Uterus (tissue), 4 donors: ENCODE data around the gene GAS7. TPM values are rescaled to one million over a fixed set of nuclear protein-coding genes. Genes with fewer than 3 reads are reported as not detected.
A peak's percentile ranks its signal among the peaks of the same experiment; 100 is the strongest.

Experiments
- DNase-seq, 2 donors: peaks; one replicate each; pipeline ENCODE4 v3.0.0-alpha.2; 2019 to 2020
- H3K27ac ChIP-seq, 2 donors: fragments of 200-600 bp; sonication (generic); 1 replicate in 1 of 2; 2 replicates in 1 of 2; pipeline ENCODE4 v1.5.1; 2016 to 2018
- H3K27me3 ChIP-seq, 2 donors: fragments of 200-600 bp; sonication (generic); one replicate each; pipeline ENCODE4 v1.5.1; 2018 to 2019; ENCODE audit warnings: control low read depth in 1 of 2
- H3K36me3 ChIP-seq, 2 donors: fragments of 200-600 bp; sonication (generic); one replicate each; pipeline ENCODE4 v1.5.1; 2019; ENCODE audit warnings: control low read depth in 1 of 2
- H3K4me1 ChIP-seq, 2 donors: fragments of 200-600 bp; sonication (generic); one replicate each; pipeline ENCODE4 v1.5.1; 2018 to 2019; ENCODE audit warnings: control low read depth in 1 of 2
- H3K4me3 ChIP-seq, 2 donors: fragments of 200-600 bp; sonication (generic); 1 replicate in 1 of 2; 2 replicates in 1 of 2; pipeline ENCODE4 v1.5.1; 2018 to 2019; ENCODE audit warnings: mild to moderate bottlenecking in 1 of 2
- H3K9me3 ChIP-seq, 2 donors: fragments of 200-600 bp; sonication (generic); one replicate each; pipeline ENCODE4 v1.5.1; 2019; ENCODE audit warnings: control low read depth in 1 of 2
- POLR2A ChIP-seq, 2 donors: fragments of 450-650 bp; IDR thresholded peaks; one replicate each; pipeline ENCODE4 v1.6.1; 2016; ENCODE audit warnings: antibody characterized with exemption in 2 of 2, mild to moderate bottlenecking in 1 of 2, moderate library complexity in 1 of 2
- intact Hi-C: fragments of 100-400 bp; cut with DNase I; formaldehyde crosslinking; loops from one replicate; pipeline ENCODE4 v1.15.1; 2023; ENCODE audit warnings: low total_unique reads
- total RNA-seq, 4 donors: library from RNA; depleted of rRNA in 3 of 4; stranded (reverse); fragments of >200 nt in 3 of 4; gene quantifications; one replicate each; pipeline versions ENCODE4 v1.1.0 to v1.2.4, GENCODE V29; 2014 to 2023
- TF ChIP-seq, protein P1 (sequence below), 4 experiments: fragments of 200-600 bp in 2 of 4; fragments of 450-650 bp in 2 of 4; sonication (generic) in 2 of 4; IDR thresholded peaks; one replicate each; pipeline ENCODE4 v1.5.1; 2016 to 2019; ENCODE audit warnings: antibody characterized with exemption in 4 of 4, mild to moderate bottlenecking in 2 of 4, moderate library complexity in 1 of 4
- donor health status: DM: yes; HTN: yes; CAD: no.

The GAS7 gene
- total RNA-seq, 4 donors from 2014 or later, result 12.8 to 95.9 (median 40.8) TPM

DNA sequence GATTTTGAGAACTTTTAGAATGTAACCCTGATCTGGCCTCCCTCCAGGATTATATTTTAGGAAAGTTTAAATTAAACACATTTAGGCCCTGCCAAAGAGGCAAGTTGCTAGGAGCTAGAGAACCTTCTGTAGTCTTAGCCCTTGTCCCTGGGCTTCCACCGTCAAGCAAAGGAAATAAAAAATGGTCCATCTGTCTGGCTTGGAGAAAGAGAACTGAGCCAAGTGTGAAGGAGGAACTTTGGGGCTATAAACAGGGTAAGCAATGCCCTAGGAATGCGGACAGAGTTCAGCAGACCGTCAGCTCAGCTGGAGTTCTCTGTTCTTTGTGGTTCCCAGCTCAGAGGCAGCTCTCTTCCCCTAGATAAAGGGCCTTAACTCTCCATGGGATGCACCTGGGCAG is 323.0 kb downstream of the GAS7 start:
- no peaks in the 10 kb centered on the region for H3K27me3 ChIP-seq
- no peak overlapping the region for H3K4me3 ChIP-seq
- TF ChIP-seq, protein P1, sequence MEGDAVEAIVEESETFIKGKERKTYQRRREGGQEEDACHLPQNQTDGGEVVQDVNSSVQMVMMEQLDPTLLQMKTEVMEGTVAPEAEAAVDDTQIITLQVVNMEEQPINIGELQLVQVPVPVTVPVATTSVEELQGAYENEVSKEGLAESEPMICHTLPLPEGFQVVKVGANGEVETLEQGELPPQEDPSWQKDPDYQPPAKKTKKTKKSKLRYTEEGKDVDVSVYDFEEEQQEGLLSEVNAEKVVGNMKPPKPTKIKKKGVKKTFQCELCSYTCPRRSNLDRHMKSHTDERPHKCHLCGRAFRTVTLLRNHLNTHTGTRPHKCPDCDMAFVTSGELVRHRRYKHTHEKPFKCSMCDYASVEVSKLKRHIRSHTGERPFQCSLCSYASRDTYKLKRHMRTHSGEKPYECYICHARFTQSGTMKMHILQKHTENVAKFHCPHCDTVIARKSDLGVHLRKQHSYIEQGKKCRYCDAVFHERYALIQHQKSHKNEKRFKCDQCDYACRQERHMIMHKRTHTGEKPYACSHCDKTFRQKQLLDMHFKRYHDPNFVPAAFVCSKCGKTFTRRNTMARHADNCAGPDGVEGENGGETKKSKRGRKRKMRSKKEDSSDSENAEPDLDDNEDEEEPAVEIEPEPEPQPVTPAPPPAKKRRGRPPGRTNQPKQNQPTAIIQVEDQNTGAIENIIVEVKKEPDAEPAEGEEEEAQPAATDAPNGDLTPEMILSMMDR (IDR thresholded peaks at IDR 0.05), result no peak
- no peak for TF ChIP-seq POLR2A (IDR thresholded peaks at IDR 0.05)
- intact Hi-C loops, result no loop called here
- H3K4me1 ChIP-seq, result no peaks in the 10 kb centered on the region
- H3K27ac ChIP-seq, result peak overlapping the region; percentile 60 to 77
- H3K9me3 ChIP-seq, result no peaks in the 10 kb centered on the region
- peak; percentile 33 to 51 for DNase-seq
- no peaks in the 10 kb centered on the region for H3K36me3 ChIP-seq

- no peak for DNase-seq
- peak overlapping the region; percentile 60 to 77 for H3K27ac ChIP-seq
- intact Hi-C loops, result no loop called here
Observed at GRCh38 chr17:9874722-9875121, 323.7 kb downstream of the GAS7 start.

DNA sequence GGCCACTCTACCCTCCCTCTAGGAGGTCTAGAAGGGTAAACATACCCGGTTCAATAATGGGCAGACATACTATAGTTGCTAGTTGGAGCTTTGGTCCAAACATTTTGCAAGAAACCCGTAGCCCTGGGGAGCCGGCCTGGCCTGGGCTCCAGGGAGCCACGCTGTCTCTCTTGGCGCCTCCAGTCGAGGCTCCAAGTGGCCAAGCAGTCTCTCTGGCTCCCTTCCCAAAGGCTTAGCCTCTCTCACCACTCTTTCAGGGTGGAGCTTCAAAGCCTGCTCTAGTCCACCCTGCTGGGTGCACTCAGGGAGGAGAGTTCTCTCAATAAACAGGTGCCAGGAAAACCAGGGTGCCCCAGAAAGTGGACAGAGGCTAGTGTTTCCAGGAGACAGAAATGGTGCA is 325.6 kb downstream of the GAS7 start:
- DNase-seq, result no peak
- intact Hi-C loops, result no loop called here
- Histone ChIP-seq H3K36me3 (no peaks in the 10 kb centered on the region), H3K27me3 (no peaks in the 10 kb centered on the region), H3K4me3 (no peak overlapping the region), H3K27ac (no peak overlapping the region), H3K4me1 (no peaks in the 10 kb centered on the region), H3K9me3 (no peaks in the 10 kb centered on the region)
- TF ChIP-seq POLR2A (IDR thresholded peaks at IDR 0.05), result no peak
- TF ChIP-seq, protein P1 (IDR thresholded peaks at IDR 0.05), result no peak

More at GRCh38 chr17:9874722-9875121, 323.7 kb downstream of the GAS7 start:
- H3K9me3 ChIP-seq, result no peaks in the 10 kb centered on the region
- no peaks in the 10 kb centered on the region for H3K4me1 ChIP-seq
- no peaks in the 10 kb centered on the region for H3K27me3 ChIP-seq
- H3K4me3 ChIP-seq, result no peak overlapping the region
- TF ChIP-seq, protein P1 (IDR thresholded peaks at IDR 0.05), result no peak
- TF ChIP-seq POLR2A (IDR thresholded peaks at IDR 0.05), result no peak
- H3K36me3 ChIP-seq, result no peaks in the 10 kb centered on the region

DNA sequence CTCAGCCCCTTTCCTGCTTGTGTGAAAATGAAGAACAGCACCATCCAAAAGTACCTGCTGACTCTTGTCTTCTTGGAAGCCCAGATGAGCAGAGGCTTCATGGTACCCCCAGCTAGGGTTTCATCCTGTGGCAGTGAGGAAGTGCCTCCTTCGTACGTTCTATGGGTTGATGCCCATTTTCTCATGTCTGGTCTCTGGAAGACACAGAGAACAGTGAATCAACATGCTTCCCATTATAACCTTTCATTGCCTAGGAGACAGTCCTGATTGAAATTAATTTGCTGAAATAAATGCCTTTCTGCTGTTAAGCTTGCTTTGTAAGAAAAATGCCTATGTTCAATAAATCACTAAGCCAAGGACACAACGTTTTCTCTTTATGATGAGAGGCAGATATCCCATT is 329.9 kb downstream of the GAS7 start:
- Histone ChIP-seq H3K4me1 (no peaks in the 10 kb centered on the region), H3K27me3 (no peaks in the 10 kb centered on the region), H3K36me3 (no peaks in the 10 kb centered on the region), H3K4me3 (no peak overlapping the region), H3K9me3 (no peaks in the 10 kb centered on the region), H3K27ac (no peak overlapping the region)
- intact Hi-C loops, result no loop called here
- no peak for DNase-seq
- TF ChIP-seq, protein P1 (IDR thresholded peaks at IDR 0.05), result no peak
- TF ChIP-seq POLR2A (IDR thresholded peaks at IDR 0.05), result no peak

DNA sequence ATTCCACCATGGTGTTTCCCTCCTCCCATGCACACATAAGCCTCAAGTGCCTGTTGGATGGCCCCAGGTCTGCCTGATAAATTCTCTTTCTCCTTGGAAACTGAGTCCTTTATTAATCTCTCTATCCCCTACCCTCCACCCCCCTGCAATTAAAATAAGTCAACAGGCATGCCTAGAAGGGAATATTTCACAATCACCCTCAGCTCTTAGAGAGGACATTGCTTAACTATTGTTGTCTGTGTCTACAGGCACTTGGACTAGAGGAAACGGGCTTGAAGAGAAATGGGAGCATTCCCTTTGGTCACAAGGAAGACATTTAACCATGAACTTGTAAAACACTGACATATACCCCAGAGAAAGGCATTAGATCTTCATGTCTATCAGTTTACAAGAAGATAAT is 332.8 kb downstream of the GAS7 start:
- DNase-seq, result no peak
- no peak overlapping the region for H3K27ac ChIP-seq
- TF ChIP-seq, protein P1 (IDR thresholded peaks at IDR 0.05), result no peak
- no peak for TF ChIP-seq POLR2A (IDR thresholded peaks at IDR 0.05)
- H3K36me3 ChIP-seq, result no peaks in the 10 kb centered on the region
- H3K4me3 ChIP-seq, result no peak overlapping the region
- no peaks in the 10 kb centered on the region for H3K4me1 ChIP-seq
- no peaks in the 10 kb centered on the region for H3K27me3 ChIP-seq
- intact Hi-C loops, result no loop called here
- no peaks in the 10 kb centered on the region for H3K9me3 ChIP-seq
